HG03108 (cell line): ENCODE results near the gene PAPOLA.

Source experiments
- ATAC-seq: cut with Tn5 transposase; IDR thresholded peaks from one replicate; pipeline ENCODE4 v1.9.1; 2021; ENCODE audit warnings: moderate library complexity; ENCODE audit not compliant: unreplicated experiment

Gene PAPOLA

DNA sequence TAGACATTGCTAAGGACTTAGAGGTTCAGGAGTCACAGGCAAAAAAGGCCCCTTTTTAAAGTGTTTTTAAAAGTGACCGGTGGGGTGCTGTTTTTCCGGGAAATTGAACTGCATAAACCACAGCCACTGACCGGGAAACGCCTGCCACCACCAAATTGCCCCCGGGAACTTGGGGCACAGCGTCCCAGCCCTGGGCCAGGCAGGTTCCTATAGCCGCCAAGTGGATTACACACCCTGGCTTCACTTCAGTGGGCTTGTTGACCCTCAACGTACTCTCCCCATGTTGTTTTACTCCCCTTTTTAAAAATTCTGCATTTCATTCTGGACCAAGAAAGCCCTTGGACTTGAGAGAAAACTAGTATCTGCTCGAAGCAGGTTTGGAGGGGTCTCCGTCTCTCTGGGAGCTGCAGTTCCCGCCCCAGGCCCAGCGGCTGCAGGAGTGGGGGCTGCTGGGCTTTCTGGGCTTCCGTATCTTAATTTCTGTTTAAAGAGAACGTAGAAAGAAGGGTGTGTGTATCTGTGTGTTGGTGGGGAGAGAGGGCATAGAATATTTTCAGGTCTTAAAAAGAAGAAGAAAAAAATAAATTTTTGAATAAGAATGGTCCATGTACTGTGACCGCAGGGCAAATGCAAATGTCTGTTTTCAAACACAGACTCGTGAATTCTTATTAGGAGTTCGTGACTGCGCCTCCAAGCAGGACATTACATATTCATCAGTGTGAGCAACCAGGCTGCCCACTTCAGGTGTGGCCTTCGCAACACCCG lies 82.9 kb downstream of the PAPOLA start:
- ATAC-seq: no peak

DNA sequence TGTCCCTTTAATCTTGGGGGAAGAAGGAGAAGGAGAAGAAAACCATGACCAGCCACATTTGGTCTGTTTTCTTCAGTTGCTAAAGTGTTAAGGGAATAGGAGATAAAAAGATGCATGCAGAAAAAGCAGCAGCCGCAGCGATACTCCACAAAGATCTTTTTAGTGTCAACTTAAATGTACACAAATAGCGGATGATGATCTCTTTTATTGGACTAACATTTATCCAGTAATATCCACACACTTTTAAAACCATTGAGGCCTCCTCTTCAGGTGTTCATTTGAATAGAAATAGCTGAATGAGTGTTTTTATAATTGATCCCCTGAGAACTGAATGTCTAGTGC lies 83.5 kb downstream of the PAPOLA start:
- no peak for ATAC-seq

DNA sequence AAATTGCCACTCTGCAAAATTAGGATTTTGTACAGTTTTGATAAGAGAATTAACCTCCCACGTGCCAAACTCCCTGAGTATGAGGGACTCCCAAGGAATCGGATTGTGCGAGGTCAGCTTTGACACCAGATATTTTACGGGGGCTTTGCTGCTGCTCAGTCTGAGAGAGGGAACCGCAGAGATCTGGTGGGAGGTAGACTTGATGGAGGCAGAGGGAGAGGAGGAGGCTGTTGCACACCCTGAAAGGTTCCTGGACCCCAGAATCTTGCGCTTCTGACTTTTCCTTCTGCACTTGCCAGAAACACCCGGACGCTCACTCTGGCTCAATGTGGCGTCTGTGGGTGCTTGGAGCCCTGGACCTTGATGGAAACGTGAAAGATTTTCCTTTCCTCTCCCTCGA lies 83.9 kb downstream of the PAPOLA start:
- ATAC-seq: no peak

DNA sequence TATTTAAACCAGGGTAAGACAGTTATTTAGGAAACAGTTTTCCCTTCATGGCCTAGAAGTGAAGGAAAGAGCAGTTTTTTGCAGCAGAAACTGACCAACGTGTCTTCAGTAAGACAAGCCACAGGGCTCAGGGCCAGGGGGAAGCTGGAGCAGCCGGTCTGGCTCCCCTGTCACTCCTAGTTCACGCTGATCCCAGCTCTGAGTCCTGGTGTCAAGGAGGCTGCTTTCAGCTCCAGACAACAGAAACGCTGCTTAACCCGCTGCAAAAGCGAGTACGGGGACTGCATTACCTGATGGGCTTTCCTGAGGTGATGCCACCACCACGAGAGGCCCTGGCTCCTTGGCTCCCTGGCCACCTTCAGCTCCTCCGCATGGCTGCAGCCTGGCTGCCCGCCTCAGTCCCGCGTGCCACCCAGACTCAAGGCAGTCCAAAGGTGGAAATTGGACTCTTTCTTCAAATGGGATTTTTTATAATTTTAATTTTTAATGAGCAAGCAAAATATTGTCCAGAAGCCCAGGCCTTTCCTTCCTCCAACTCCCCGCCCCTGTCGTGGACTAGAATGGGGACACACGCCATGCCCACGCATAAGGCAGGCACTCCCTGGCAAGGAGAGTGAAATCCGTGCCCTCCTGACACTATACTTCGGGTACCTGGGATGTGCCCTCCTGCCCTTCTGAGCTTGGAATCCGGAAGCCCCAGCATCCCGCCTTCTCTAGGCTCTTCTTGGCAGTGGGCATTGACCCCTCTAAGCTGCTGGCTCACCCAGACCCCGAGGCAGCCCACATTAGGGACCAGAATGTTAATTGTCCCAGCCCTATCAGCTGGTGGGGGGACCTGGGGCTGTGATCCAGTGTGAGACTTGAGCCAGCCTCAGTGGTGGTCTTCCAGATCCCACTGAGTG lies 85.0 kb downstream of the PAPOLA start:
- no peak for ATAC-seq

DNA sequence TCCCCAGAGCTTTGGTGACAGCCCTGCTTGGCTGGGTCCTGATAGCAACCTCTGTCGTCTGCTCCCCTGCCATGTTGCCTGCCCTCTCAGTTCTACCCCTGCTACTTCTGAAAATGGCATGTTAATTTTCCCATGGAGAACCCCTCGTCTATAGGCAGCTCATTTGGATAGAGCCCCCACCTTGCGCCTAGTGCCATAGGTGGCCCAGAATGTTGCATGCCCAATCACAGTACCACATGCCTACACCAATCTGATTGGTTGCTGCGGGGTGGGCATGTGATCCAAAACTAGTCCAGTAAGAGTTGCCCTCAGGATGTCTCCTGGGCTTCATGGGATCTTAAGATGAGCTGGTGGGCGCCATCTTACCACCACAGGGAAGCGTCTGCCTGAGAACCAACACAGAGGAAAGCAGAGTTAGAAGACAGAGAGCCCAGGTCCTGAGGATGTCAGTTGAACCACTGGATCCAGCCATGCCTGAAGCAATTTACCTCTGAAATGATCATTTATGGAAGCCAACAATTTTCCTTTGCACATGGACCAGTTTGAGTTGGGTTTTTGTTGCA lies 85.7 kb downstream of the PAPOLA start:
- ATAC-seq: no peak

DNA sequence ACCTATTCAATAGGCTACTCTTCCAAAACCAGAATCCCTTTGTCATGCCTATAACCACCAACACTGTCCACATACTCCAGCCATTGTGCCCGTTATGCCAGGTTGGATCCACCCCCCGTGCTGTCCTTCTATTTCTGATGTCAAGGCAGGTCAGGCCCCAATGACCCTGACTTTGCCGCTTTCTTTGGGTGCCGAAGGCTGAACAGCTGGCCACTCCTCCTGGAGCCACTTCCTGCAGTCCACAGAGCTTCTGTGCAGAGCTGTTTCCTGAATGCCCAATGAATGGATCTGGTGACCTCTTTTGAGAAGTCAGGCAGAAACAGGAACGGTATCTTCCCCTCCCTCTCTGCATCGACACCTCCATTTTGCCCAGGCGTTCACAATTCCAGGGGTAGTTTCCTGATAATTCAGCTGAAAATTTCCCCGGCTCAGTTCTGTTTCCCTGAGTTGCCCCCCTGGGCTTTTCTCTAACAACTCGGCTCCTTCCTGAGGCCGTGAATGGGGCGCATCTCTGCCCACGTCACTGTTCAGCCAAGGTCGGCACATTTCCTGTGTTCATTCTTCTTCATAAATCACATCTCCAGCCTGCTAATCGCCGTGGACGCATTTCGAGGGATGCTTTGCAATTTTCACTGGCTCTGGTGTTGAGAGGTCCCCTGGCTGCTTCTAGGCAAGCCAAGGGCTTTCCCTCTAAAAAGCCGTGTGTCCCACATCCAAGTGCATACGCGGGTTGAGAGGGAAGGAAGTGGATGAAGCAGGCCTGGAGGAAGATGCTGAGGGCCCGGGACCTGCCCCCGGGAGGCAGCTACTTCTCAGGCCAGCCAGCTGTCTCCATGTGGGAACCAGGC lies 86.5 kb downstream of the PAPOLA start:
- ATAC-seq: no peak

DNA sequence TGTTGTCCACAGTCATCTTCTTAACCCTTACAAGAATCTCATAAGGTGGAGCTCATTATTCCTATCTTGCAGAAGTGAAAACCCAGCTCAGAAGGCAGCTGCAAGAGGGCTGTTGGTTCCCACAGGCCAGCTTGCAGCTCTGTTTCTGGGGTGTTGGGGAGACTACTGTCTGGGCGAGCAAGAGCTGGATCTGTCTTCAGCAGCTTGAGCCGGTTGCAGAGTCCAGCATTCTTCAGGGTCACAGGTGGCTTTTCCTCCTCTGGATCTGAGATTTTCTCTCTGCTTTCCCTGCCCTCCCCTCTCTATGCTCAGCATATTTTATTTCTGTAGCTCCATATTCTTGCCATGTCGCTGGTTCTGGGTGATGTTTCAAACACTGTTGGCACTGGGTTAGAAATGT lies 87.4 kb downstream of the PAPOLA start:
- no peak for ATAC-seq

DNA sequence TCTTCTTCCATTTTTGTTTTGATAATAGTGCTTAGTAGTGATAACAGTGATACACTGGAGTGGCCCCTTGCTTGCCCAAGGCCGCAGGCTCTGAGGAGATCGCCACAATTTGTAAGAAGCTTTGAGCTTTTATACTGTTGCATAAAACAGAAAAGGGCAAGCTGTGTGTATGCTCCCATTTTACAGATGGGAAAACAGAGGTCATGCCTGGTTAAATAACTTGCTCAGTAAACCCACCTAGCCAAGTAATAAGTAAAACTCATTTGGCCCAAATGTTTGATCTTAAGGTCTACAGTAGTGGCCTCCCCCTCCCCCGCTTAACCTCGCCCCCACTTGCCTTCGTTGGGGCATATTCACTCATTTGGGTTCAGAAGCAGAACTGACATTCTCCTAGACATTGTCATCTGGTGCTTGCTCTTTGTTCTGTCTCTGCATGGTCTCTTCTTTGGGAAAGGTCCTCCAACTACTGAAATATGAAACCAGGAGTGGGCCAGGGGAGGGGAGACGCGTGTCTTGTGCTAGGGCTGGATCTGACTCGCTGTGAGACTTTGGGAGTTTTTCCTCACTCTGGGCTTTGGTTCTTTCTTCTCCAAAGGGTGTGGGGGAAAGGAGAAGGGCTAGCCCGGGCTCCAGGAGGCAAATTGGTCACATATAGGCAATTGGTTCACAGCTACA lies 88.1 kb downstream of the PAPOLA start:
- no peak for ATAC-seq

DNA sequence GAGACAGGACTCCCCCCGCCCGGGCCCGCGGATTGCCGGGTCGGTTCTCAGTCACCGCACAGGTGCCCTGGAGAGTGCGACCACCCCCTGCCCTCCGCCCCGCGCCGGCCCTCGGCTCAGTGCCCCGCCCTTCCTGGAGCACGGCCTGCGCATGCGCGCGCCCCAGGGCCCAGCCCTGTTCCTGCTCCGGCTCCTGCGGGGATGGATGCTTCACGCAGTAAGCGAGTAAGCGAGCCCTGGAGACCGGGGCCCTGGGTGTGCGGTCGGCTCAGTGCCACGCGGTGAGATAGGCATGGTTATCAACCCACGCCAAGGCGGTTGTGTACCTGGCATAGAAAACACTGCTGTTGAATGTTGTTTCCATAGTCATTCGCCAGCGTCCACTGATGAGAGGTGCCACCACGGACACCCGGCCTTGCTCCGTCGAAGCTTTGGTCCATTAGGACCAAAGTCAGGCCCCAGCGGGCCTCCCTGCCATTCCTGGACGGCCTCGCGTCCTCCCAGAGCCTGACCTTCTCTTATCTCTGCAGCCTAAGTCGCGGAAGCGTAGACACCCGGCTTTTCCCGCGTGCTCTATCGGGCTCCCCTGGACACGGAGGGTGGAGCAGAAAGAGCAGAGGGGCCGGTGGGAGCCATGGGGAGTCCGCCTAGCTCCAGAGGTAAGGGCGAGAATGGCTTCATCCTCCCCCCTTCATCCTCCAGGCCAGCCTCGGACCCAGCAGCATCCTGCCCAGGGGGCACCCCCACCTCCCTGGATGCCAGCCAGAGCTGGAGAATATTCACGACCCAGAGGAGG lies 90.6 kb downstream of the PAPOLA start:
- peak; percentile 84 for ATAC-seq

DNA sequence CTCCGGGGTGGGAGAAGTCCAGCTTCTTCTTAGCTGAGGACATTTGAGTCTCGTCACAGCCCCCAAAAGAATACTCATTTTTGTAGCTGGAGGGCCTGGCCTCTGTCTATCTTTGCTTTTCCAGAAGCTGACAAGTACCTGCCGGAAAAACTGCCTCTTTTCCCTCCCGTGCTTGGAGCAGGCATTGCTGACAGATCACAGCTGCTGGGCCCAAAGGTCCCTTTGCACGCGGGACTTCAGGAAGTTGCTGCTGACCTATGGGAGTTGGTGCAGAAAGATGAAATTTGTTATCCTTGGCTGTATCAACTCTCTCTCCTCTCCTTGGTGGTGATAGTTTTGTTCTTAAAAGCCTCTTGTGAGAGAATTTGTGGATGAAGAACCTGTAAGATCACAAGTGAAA lies 92.8 kb downstream of the PAPOLA start:
- ATAC-seq: no peak

DNA sequence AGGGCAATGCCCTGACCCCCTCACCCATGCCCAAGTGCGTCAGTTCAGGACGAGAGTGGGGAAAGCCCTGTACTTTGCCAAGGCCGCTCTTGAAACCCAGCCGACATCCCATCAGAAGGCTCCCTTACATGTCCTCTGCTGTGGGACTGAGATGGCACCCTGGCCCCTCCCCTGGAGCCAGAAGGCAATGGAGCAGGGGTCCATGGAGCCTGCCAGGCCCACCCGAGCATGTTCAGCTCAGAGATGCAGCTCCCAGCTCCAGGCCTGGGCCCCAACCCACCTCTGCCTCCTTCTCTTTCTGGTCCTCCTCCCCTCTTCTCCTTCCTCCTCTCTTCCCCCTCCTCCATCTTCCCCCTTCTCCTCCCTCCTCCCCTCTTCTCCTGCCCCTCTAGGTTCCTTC lies 95.5 kb downstream of the PAPOLA start:
- ATAC-seq: no peak

DNA sequence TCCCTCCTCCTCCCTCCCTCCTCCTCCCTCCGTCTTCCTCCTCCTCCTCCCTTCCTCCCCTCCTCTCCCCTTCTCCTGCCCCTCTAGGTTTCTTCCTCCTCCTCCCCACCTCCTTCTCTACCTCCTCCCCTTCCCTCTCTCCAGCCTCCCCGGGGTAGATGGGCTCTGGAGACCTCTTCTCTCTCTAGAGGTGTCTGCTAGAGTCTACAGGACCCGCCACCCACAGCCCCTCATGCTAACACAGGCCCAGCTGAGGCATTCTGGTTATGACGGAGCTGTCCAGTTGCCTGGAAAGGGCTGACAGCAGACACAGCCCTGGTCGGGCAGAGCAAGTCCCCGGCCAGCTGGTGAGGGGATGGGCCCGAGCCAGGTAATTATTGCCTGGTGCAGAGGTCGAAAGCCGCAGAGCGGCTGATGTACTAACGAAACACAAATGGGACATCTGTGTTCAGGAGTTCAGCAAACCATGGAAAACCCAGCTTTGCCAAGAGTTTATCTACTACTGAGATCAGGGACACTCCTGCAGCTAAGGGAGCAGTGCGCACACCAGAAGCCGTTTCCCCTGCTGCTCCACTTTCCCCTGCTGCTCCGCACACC lies 96.2 kb downstream of the PAPOLA start:
- ATAC-seq: no peak

DNA sequence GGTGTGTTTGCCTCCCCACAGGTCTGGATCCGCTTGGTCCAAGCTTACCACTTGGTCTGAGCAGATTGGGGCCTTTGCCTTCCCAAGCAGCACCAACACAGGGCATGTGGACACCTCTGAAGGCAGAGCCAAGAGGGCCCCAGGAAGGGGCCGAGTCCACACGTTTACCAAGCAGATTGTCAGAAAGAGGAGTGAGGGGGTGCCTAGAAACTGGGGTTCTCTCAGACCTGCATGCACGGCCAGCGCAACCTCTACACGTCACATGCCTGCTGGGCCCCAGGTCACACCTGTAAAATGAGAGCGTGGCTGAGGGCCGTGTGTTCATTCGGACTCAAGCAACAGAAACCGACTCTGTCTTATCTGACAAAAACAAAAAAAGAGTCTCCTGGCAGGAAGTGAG lies 96.9 kb downstream of the PAPOLA start:
- no peak for ATAC-seq

DNA sequence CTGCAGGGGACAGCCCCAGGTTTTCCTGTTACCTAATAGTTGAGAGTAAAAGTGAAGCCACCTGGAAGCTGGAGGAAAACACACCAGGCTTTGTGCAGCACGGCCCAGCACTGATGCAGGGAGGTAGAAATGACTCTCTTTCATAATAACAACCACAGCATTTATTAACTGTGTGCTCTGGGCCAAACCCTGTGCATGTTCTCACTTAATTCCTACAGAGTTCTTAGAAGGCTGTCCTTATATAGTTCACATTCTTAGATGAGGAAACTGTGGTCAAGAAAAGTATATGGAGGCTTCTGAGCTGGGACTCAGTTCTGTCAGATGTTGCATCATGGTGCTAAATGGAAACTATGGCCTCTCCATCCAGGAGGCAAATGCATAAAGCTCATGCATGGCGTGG lies 100.0 kb downstream of the PAPOLA start:
- no peak for ATAC-seq

DNA sequence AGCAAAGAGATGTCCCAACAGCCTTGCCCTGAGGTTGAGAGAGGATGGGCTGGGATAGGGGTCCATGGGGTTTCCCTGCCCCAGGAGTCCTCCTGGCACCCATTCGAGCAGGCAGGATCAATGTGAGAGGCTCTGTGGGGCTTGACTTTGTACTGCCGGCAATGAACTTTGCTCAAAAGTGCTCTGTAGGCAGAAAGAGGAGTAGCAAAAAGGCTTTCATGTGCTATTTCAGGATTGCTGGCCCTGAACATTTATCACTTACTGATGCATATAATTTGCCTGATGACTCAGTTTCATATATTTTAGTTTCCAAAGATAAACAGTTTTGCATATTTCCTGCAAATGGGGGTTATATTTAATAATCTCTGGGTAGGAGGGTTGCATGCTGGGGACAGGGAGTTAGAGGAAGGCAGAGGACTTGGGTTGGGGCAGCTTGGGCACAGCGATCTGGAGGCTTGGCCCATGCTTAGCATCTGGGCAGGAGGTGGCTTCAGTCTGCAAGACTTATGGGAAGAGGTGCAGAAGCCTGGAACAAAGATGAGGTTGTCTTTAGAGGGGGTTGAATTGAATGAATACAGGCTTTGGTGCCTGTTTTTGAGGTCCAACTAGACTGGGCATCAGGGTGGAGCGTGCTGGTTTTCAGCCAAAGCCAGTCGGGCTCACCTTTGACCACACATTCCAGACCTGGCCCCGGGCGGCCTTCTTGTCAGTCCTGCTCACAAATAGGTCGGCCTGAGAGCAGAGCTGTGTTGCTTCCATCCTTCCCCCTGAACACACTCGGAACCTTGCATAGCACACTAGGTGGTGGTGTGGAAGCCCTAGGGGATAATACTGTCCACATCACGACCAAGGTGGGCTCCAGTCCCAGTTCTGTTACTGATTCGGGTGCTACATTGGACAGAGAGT lies 101.4 kb downstream of the PAPOLA start:
- ATAC-seq: no peak

DNA sequence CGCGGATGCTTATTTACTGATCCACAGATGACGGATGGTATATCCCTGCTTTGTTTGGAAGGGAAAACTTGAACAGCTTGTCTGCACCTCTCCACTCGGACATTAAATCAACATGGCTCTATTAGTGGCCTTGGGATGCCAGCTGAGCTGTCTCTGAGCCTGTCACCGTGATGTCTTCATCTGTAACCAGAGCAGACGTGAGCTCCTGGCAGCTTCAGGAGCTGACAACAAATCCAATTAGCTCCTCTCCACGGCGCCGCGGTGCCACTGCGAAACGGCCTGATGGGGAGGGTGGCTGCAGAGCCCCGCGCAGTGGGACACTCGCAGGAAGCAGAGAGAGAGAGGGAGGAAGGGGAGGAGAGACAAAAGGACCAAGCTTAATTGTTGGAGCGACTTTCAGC lies 112.3 kb downstream of the PAPOLA start:
- no peak for ATAC-seq

DNA sequence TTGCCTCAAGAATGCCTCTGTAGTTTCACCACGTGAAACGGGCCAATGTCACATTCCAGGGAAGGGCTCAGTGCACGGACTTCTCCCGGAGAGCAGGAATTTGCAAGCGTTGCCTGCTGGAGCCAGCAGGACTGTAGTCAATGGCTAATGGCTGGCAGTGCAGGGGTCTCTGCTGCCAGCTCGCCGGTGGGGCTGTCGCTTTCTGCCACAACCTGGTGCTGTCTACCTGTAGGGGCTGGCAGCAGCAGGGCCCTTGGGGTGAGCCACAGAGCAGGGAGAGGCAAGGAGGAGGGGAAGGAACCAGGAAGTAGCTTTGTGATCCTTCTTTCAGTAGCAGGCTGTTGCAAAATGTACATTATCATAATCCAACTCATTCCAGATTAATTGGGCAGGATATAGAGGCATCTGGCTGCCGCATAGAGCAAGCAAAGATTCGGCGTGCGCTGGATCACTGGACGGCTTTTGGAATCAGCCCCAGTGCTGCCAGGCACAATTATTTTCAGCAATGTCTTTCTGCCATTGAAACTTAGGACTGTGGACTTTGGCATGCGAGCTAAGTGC lies 114.1 kb downstream of the PAPOLA start:
- no peak for ATAC-seq
